ENCODE measurements around the gene ZSWIM1. TPM values are rescaled to one million over a fixed set of nuclear protein-coding genes. Genes with fewer than 3 reads are reported as not detected.

The ZSWIM1 gene
- total and polyA plus RNA-seq, 2 of the 8 experiments (the other 6 are each of a cell fraction or from before 2014, with no cell fraction given) = 14.1 to 15.6 TPM

GRCh38 chr20:45908084-45908483 is 27.1 kb downstream of the ZSWIM1 start (continued):
- TF ChIP-seq CHD7 (IDR thresholded peaks at IDR 0.05; ENCODE audit: insufficient replicate concordance, low read length) (no peak), TBP (IDR thresholded peaks at IDR 0.05; ENCODE audit: low read depth, low read length) (no peak), SAP30 (IDR thresholded peaks at IDR 0.05; ENCODE audit: insufficient read depth, insufficient replicate concordance, low read length) (no peak), GTF2F1 (IDR thresholded peaks at IDR 0.05; ENCODE audit: borderline replicate concordance, low read depth, low read length) (no peak), CEBPB (IDR thresholded peaks at IDR 0.05; ENCODE audit: low read depth, low read length) (no peak), MAFK (IDR thresholded peaks at IDR 0.05; ENCODE audit: low read depth, low read length) (no peak), JUN (IDR thresholded peaks at IDR 0.05; ENCODE audit: low read depth, low read length) (no peak), RFX5 (IDR thresholded peaks at IDR 0.05; ENCODE audit: borderline replicate concordance, low read depth, low read length) (no peak), FOSL1 (IDR thresholded peaks at IDR 0.05; ENCODE audit: insufficient read depth, low read depth, low read length) (no peak)

Data from H1 (cell line).